GM12865 (cell line): ENCODE data around the gene ZDHHC6.
"Not testable (repeated sequence)": the region's sequence is repeated elsewhere in the genome, so short reads cannot be mapped to it uniquely, and the experiment has no call there.

ENCODE experiments used
- DNase-seq: peaks from one replicate; pipeline ENCODE4 v3.0.0; 2010; ENCODE audit warnings: low read depth
- H3K4me3 ChIP-seq: 2 replicates; pipeline ENCODE4 v1.5.1; 2011; ENCODE audit warnings: mild to moderate bottlenecking, low read depth, low read length, control low read depth
- CTCF ChIP-seq: IDR thresholded peaks from 2 replicates; pipeline ENCODE4 v1.5.1; 2011; ENCODE audit warnings: low read length, control low read depth, low read depth, inconsistent platforms; ENCODE audit not compliant: insufficient read depth; ENCODE audit errors: missing control alignments

Gene ZDHHC6

GRCh38 chr10:112409299-112409698, 37.4 kb downstream of the ZDHHC6 start:
- H3K4me3 ChIP-seq, result no peak overlapping the region
- no peak for TF ChIP-seq CTCF
- DNase-seq, result no peak

GRCh38 chr10:112407696-112408095, 39.0 kb downstream of the ZDHHC6 start:
- no peak for DNase-seq
- H3K4me3 ChIP-seq, result no peak overlapping the region
- no peak for TF ChIP-seq CTCF

GRCh38 chr10:112406806-112407205, 39.9 kb downstream of the ZDHHC6 start:
- not testable (repeated sequence) for DNase-seq, H3K4me3 ChIP-seq

GRCh38 chr10:112404617-112405016, 42.1 kb downstream of the ZDHHC6 start:
- DNase-seq, result no peak
- TF ChIP-seq CTCF, result no peak
- H3K4me3 ChIP-seq, result no peak overlapping the region

GRCh38 chr10:112402917-112403316, 43.8 kb downstream of the ZDHHC6 start:
- DNase-seq, result no peak
- TF ChIP-seq CTCF, result no peak
- H3K4me3 ChIP-seq, result no peak overlapping the region

GRCh38 chr10:112397592-112397991, 49.1 kb downstream of the ZDHHC6 start:
- no peak for DNase-seq
- TF ChIP-seq CTCF, result no peak
- no peak overlapping the region for H3K4me3 ChIP-seq

GRCh38 chr10:112395809-112396530, 50.7 kb downstream of the ZDHHC6 start:
- no peak for TF ChIP-seq CTCF

More at GRCh38 chr10:112395809-112396530, 50.7 kb downstream of the ZDHHC6 start:
- DNase-seq, result no peak
- no peak overlapping the region for H3K4me3 ChIP-seq
